ENCODE measurements around the gene GRHL3.

GRHL3 gene

GRCh38 chr1:24293392-24294227 is 25.5 kb upstream of the GRHL3 start:
- DNase-seq: no peak

GRCh38 chr1:24294228-24294672 is 24.9 kb upstream of the GRHL3 start:
- no peak for DNase-seq

- no peak for DNase-seq
Observed at GRCh38 chr1:24294716-24295371, 24.3 kb upstream of the GRHL3 start.

GRCh38 chr1:24295535-24295934 is 23.6 kb upstream of the GRHL3 start:
- no peak for DNase-seq

GRCh38 chr1:24297187-24297851 is 21.8 kb upstream of the GRHL3 start:
- no peak for DNase-seq

GRCh38 chr1:24297852-24298232 is 21.3 kb upstream of the GRHL3 start:
- no peak for DNase-seq

- DNase-seq: no peak
Observed at GRCh38 chr1:24298606-24299005, 20.6 kb upstream of the GRHL3 start.

GRCh38 chr1:24299901-24300300 is 19.3 kb upstream of the GRHL3 start:
- no peak for DNase-seq

- DNase-seq: no peak
Observed at GRCh38 chr1:24300971-24301784, 18.0 kb upstream of the GRHL3 start.

GRCh38 chr1:24301785-24302175 is 17.4 kb upstream of the GRHL3 start:
- no peak for DNase-seq

- no peak for DNase-seq
Observed at GRCh38 chr1:24302209-24302611, 16.9 kb upstream of the GRHL3 start.

- no peak for DNase-seq
Observed at GRCh38 chr1:24303600-24303999, 15.6 kb upstream of the GRHL3 start.

- no peak for DNase-seq
Observed at GRCh38 chr1:24304763-24305162, 14.4 kb upstream of the GRHL3 start.

GRCh38 chr1:24308365-24309015 is 10.7 kb upstream of the GRHL3 start:
- no peak for DNase-seq

- peak; percentile 33 for DNase-seq
Observed at GRCh38 chr1:24309762-24310485, 9.2 kb upstream of the GRHL3 start.

GRCh38 chr1:24311234-24311633 is 7.9 kb upstream of the GRHL3 start:
- no peak for DNase-seq

- DNase-seq: no peak
Observed at GRCh38 chr1:24311741-24312140, 7.4 kb upstream of the GRHL3 start.

- DNase-seq: no peak
Observed at GRCh38 chr1:24315391-24315790, 3.8 kb upstream of the GRHL3 start.

- DNase-seq: no peak
Observed at GRCh38 chr1:24316645-24317044, 2.5 kb upstream of the GRHL3 start.

GRCh38 chr1:24317081-24317480 is 2.1 kb upstream of the GRHL3 start:
- DNase-seq: no peak

- DNase-seq: no peak
Observed at GRCh38 chr1:24317956-24318614, 1.1 kb upstream of the GRHL3 start.

Data from activated CD4-positive, alpha-beta T cell treated with anti-CD3 and anti-CD28 coated beads, Interleukin-2, Interleukin-6, amounts not matched to agents 100 ng/mL and 50 ng/mL, durations not matched to agents 16 hours and 8 hours (primary cell).